ENCODE results near the gene PDCD1.
"Not testable (repeated sequence)": the region's sequence is repeated elsewhere in the genome, so short reads cannot be mapped to it uniquely, and the experiment has no call there.

Gene PDCD1

GRCh38 chr2:241858206-241859016, at the start of gene PDCD1:
Gene PDCD1 (minus strand): TSS chr2:241858894. CDS start chr2:241858838, 56 bp downstream.
- ATAC-seq (peak; percentile 59), DNase-seq (ENCODE audit: low spot score in 2 of 2) (peak in 1 of 2 donors; percentile 80)
- Mint-ChIP-seq H3K36me3 (peaks cover 70% of the 10 kb centered on the region), H3K4me3 (peak within 1 kb of the TSS; percentile 66), H3K27ac (peak within 1 kb of the TSS; percentile 91), H3K4me1 (peaks cover 71% of the 10 kb centered on the region), H3K9me3 (no peaks in the 10 kb centered on the region)

- H3K4me3 Mint-ChIP-seq; ATAC-seq; H3K9me3 Mint-ChIP-seq; H3K27ac Mint-ChIP-seq; DNase-seq (ENCODE audit: low spot score in 2 of 2): not testable (repeated sequence)
- Mint-ChIP-seq H3K36me3 (peaks cover 11% of the 10 kb centered on the region), H3K4me1 (peaks cover 13% of the 10 kb centered on the region)
Observed at GRCh38 chr2:241907831-241908230, 49.1 kb upstream of the PDCD1 start.

DNA sequence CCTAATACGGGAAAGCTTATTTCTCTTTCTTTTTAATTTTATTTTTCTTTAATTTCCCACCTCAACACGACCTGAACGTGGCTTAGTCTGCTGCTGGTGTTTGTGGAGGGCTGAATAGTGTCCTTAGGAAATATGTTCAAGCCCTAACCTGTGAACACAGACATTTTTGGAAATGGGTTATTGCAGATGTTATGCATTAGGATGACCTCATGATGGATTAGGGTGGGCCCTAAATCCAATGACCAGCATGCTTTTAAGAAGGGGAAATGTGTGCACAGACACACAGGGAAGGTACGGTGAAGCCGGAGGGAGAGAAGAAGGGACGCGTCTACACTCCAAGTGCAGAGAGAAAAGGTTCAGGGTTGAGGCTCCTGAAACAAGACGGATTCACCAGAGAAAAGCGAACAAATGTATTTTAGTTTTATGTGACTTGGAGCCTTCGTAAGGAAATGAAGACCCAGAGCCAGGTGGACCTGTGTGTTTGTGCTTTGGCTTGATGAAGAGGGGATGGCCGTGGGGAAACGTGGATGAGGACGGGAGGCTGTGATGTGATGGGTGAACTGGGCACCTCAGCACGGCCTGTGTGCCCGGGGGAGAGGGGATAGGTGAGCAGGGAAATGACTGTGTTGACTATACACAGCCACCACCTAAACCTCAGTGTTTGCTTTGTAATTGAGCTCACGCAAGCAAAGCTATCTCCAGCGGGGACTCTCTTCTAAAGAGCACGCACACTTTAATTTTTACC, 48.3 kb upstream of the PDCD1 start:
- Mint-ChIP-seq H3K9me3 (no peaks in the 10 kb centered on the region), H3K27ac (no peak overlapping the region), H3K4me1 (peaks cover 13% of the 10 kb centered on the region), H3K36me3 (peaks cover 11% of the 10 kb centered on the region), H3K4me3 (no peak overlapping the region)
- DNase-seq (ENCODE audit: low spot score in 2 of 2) (no peak), ATAC-seq (no peak)

- peak overlapping the region; percentile 52 for H3K27ac Mint-ChIP-seq
- not testable (repeated sequence) for H3K4me3 Mint-ChIP-seq; H3K36me3 Mint-ChIP-seq; ATAC-seq; DNase-seq (ENCODE audit: low spot score in 2 of 2); H3K9me3 Mint-ChIP-seq
- H3K4me1 Mint-ChIP-seq: peaks cover 13% of the 10 kb centered on the region
Observed at GRCh38 chr2:241906378-241906770, 47.7 kb upstream of the PDCD1 start.

DNA sequence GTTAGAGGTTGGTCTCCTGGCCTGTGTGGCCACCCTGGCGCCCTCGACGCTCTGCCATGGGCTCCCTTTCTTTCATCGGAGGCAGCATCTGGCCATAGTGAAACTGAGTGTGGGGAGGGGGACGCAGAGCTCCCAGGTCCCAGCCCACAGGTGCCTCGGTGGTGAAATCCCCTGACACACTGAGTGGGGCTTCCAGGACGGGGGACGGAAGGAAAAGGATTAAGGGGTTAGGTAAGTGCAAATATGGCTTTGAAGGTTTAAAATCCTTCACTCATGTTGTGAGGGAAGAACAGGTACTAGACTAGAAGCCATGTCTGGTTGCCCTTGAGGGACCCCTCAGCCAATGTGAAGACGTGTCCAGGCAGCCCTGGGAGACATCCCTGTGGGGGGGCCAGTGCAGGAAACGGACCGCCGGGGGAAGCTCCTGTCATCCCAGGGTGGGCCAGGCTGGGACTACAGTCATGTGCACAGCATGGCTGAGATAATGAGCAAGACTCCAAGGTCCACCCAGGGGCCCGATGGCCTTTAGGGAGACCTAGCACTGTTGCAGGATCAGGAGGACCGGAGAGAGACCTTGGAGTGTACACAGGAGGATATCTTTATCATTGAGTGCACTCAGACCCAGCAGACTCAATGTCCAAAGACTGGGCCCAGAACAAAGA, 47.2 kb upstream of the PDCD1 start:
- peaks cover under 1% of the 10 kb centered on the region for H3K36me3 Mint-ChIP-seq
- H3K27ac Mint-ChIP-seq: peak overlapping the region; percentile 52
- ATAC-seq: no peak
- H3K9me3 Mint-ChIP-seq: no peaks in the 10 kb centered on the region
- no peak overlapping the region for H3K4me3 Mint-ChIP-seq
- no peak for DNase-seq (ENCODE audit: low spot score in 2 of 2)
- peaks cover 11% of the 10 kb centered on the region for H3K4me1 Mint-ChIP-seq

GRCh38 chr2:241904791-241905710, 46.4 kb upstream of the PDCD1 start:
- peaks cover 7% of the 10 kb centered on the region for H3K4me1 Mint-ChIP-seq
- H3K36me3 Mint-ChIP-seq: no peaks in the 10 kb centered on the region
- ATAC-seq (no peak), DNase-seq (ENCODE audit: low spot score in 2 of 2) (no peak)
- no peaks in the 10 kb centered on the region for H3K9me3 Mint-ChIP-seq
- H3K27ac Mint-ChIP-seq: peak overlapping the region; percentile 52
- no peak overlapping the region for H3K4me3 Mint-ChIP-seq

DNA sequence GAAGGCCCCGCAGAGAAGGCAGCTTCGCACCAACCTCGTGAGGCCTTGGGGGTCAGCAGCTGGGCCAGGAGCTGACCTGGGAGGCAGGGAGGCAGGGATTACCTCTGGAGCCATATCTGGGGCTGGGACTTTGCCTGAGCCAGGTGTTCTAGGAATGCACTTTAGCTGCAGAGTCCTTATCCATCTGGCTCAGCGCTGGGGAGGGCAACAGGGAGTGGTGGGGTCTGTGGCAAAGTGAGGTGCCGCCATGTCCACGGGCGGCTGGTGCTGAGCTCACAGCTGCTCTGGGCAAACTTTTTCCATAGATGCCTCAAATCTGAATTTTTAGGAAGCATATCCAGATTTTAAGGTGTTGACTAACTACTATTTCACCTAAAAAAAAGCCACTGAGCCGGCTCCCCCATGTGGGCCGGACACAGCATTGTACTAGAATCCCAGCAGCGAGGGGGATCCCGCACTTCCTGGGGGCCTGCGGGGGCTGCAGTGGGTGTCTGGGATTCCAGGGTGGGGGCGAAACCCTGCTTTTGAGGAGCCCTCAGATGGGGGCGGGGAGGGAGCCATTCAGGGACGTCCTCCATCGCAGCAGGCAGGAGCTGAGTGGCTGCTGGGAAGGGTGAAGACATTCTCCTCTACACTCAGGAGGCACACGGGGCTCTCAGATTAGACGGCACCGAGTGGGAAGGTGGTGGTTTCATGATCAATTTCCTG, 45.5 kb upstream of the PDCD1 start:
- DNase-seq (ENCODE audit: low spot score in 2 of 2) (no peak), ATAC-seq (no peak)
- peaks cover 7% of the 10 kb centered on the region for H3K4me1 Mint-ChIP-seq

DNA sequence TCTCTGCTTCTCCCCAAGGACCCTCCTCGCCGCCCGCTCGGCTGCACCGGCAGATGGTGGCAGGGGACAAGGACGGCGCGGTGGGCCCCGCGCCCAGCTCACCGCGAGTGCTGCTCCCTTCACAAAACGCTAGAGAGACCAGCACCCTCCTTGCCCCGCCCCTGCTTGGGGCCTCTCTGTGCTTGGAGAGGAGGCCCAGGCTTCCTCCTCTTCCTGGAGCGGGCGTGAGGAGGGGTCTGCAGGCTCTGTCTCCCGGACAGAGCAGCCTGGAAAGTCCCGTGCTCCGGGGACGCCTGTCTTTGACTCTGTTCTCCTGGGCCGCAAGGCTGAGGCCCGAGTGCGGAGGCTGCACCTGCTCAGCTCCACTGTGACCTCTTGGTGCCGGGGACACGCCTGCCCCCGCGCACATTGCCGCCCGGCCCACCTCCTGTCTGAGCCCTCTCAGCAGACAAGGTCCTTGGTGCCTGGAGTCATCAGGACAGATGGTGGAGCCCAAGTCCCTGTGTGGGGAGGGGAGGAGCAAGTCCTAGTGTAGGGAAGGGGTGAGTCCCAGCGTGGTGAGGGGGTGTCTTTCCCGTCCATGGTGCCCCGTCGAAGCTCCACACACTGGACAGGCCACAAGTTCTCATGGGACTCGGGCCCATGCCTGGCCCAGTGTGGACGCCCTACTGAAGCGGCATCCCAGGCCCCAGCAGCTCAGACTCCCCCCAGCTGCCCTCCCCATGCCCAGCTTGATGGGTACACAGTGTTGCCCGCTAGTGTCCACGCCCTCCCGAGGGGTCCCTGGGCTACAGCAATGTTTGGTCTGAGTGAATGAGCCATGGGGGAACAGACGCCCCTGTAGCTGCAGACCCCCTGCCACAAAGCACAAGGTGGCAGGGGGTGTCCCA, 44.7 kb upstream of the PDCD1 start:
- DNase-seq (ENCODE audit: low spot score in 2 of 2) (no peak), ATAC-seq (no peak)
- Mint-ChIP-seq H3K27ac (no peak overlapping the region), H3K4me3 (no peak overlapping the region), H3K36me3 (peaks cover under 1% of the 10 kb centered on the region), H3K4me1 (peaks cover 7% of the 10 kb centered on the region), H3K9me3 (no peaks in the 10 kb centered on the region)

More for the DNA sequence above, 45.5 kb upstream of the PDCD1 start:
- H3K9me3 Mint-ChIP-seq: no peaks in the 10 kb centered on the region
- H3K27ac Mint-ChIP-seq: no peak overlapping the region
- no peak overlapping the region for H3K4me3 Mint-ChIP-seq
- no peaks in the 10 kb centered on the region for H3K36me3 Mint-ChIP-seq

GRCh38 chr2:241902357-241902991, 43.8 kb upstream of the PDCD1 start:
- Mint-ChIP-seq H3K36me3 (peaks cover 9% of the 10 kb centered on the region), H3K4me1 (peaks cover 9% of the 10 kb centered on the region), H3K4me3 (no peak overlapping the region), H3K27ac (no peak overlapping the region), H3K9me3 (no peaks in the 10 kb centered on the region)
- DNase-seq (ENCODE audit: low spot score in 2 of 2) (no peak), ATAC-seq (no peak)

GRCh38 chr2:241901500-241902351, 43.0 kb upstream of the PDCD1 start:
- H3K9me3 Mint-ChIP-seq: no peaks in the 10 kb centered on the region
- H3K27ac Mint-ChIP-seq: no peak overlapping the region
- no peak for ATAC-seq
- no peak for DNase-seq (ENCODE audit: low spot score in 2 of 2)
- peaks cover 13% of the 10 kb centered on the region for H3K4me1 Mint-ChIP-seq
- peaks cover 17% of the 10 kb centered on the region for H3K36me3 Mint-ChIP-seq
- H3K4me3 Mint-ChIP-seq: no peak overlapping the region

DNA sequence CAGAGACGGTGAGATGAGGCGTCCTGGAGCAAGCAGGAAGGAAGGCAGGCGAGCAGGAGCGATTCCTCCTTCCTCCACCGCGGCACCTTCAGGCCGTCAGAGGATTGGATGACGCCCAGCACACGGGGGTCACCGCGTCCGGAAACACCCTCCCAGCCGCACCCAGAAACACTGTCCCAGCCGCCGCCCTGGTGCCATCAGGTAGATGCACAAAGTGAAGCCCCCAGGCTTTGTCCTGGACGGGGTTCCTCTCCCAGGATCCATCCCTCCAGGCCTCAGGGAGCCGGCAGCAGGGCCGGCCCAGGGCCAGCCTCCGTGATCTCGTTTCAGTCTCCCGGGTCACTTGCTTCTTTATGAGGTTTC, 42.3 kb upstream of the PDCD1 start:
- H3K36me3 Mint-ChIP-seq: peaks cover 24% of the 10 kb centered on the region
- H3K4me1 Mint-ChIP-seq: peaks cover 17% of the 10 kb centered on the region
- ATAC-seq (no peak), DNase-seq (ENCODE audit: low spot score in 2 of 2) (no peak)
- H3K4me3 Mint-ChIP-seq: no peak overlapping the region
- no peaks in the 10 kb centered on the region for H3K9me3 Mint-ChIP-seq
- no peak overlapping the region for H3K27ac Mint-ChIP-seq

DNA sequence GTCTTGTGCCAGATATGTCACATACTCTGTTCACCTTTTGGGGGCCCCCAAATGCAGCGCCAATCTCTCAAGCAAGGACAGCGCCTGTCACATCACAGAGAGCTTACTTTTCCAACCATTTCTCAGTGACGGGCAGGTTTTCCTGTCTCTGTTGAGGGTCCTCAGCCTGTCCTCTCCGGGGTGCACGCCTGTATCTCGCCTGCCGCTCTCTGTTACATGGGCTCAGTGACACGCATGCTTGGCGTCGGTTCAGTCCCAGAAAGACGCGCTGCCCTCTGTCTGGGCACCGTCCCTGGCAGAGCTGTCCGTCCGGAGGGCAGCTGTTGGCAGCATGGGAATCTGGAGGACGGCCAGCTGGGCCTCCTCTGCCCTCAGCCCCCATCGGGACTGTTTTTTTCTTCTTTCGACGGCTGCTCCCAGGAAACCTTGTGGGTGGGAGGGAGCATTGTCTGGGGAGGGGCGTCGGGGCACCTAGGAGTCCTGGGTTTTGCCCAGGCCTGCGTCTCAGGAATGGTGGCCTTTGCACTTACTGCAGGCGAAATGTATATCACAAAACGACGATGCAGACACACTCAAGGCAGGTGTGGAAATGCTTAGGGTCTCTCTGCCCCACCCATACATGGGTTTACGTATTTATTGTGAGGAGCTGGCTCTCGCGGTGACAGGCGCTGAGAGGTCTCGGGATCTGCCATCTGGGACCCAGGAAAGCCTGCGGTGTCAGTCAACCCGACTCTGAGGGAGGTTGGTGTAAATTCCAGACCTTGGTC, 41.7 kb upstream of the PDCD1 start:
- H3K27ac Mint-ChIP-seq: no peak overlapping the region
- no peak for DNase-seq (ENCODE audit: low spot score in 2 of 2)
- H3K36me3 Mint-ChIP-seq: peaks cover 30% of the 10 kb centered on the region
- no peaks in the 10 kb centered on the region for H3K9me3 Mint-ChIP-seq
- H3K4me1 Mint-ChIP-seq: peaks cover 17% of the 10 kb centered on the region
- no peak overlapping the region for H3K4me3 Mint-ChIP-seq
- ATAC-seq: no peak
